Measurements from ENCODE around the gene NR4A1. TPM values are rescaled to one million over a fixed set of nuclear protein-coding genes. Genes with fewer than 3 reads are reported as not detected.

Gene NR4A1
- total RNA-seq, 1 experiment from 2014 or later, result 90.7 TPM

- TSS peak; percentile 99 for BruUV-seq (replicated peaks)
- Histone ChIP-seq H2AFZ (ENCODE audit: low read length) (peak overlapping the region; percentile 66), H3F3A (ENCODE audit: low read length, unreplicated experiment) (no peaks in the 10 kb centered on the region), H3K4me1 (ENCODE audit: insufficient read depth, low read length) (peaks cover 27% of the 10 kb centered on the region), H3K4me3 (ENCODE audit: low read length) (peak overlapping the region; percentile 58), H3K4me2 (ENCODE audit: low read length) (peak overlapping the region; percentile 94), H3K36me3 (ENCODE audit: low read depth, low read length) (no peaks in the 10 kb centered on the region), H3K9me2 (replicated peaks; ENCODE audit: low read length) (no peaks in the 10 kb centered on the region), H3K79me2 (ENCODE audit: low read length) (peaks cover 10% of the 10 kb centered on the region; the same call in 1 of the 2 replicates), H3K9me3 (ENCODE audit: low read length) (no peaks in the 10 kb centered on the region), H3K27me3 (ENCODE audit: low read length) (no peaks in the 10 kb centered on the region), H4K20me1 (ENCODE audit: low read length) (no peaks in the 10 kb centered on the region), H3K9ac (ENCODE audit: low read length) (peak overlapping the region; percentile 67), H3K27ac (ENCODE audit: low read length) (peak overlapping the region; percentile 50)
- no peak for ATAC-seq
- TF ChIP-seq EZH2 (IDR thresholded peaks at IDR 0.05; ENCODE audit: low read length, unreplicated experiment), result no peak
- no peak for TF ChIP-seq EZH2phosphoT487 (IDR thresholded peaks at IDR 0.05; ENCODE audit: borderline replicate concordance, low read length)
- ChIA-PET POLR2A (ENCODE audit: unreplicated experiment) (no interaction called here), CTCF (interaction anchor here (0.6 to 1.0 kb wide), 4 partner anchors 10 to 294 kb away, joined by 3 to 4 read pairs (median 3); partner anchors contain the start of gene ATG101)
- intact Hi-C loops (cut with micrococcal nuclease), result no loop called here
- no peak for DNase-seq
Observed at GRCh38 chr12:52033446-52034140, 17.6 kb upstream of the NR4A1 start.

DNA sequence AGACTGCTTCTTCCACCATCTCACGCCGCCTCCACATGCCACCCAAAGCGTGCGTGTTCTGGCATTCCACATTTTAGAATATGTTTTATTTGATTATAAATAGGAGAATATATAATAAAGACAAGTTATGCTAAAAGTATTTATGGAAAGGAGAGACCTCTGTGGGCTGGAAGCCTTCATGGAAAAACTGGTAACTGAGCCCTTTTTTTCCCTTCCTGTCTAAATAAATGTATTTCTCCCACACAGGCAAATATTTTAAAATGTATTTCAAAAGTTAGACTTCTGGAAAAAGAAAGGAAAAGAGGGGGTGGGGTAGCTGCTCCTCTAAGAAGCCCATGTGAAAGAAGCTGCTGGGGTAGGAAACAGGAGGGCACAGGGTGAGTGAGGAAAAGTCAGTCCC lies 16.1 kb upstream of the NR4A1 start:
- no TSS peak for BruUV-seq (replicated peaks)
- POLR2A ChIA-PET (ENCODE audit: unreplicated experiment), result no interaction called here
- CTCF ChIA-PET, result no interaction called here

GRCh38 chr12:52035926-52036325 lies 15.3 kb upstream of the NR4A1 start:
- CTCF ChIA-PET, result no interaction called here
- DNase-seq (no peak), ATAC-seq (no peak)
- no peaks in the 10 kb centered on the region for H3K9me3 ChIP-seq (ENCODE audit: low read length)
- H2AFZ ChIP-seq (ENCODE audit: low read length), result no peak overlapping the region
- peaks cover 16% of the 10 kb centered on the region; the same call in 1 of the 2 replicates for H3K79me2 ChIP-seq (ENCODE audit: low read length)
- no peaks in the 10 kb centered on the region for H3F3A ChIP-seq (ENCODE audit: low read length, unreplicated experiment)
- peak overlapping the region; percentile 86 for H3K4me2 ChIP-seq (ENCODE audit: low read length)
- no peaks in the 10 kb centered on the region for H3K36me3 ChIP-seq (ENCODE audit: low read depth, low read length)
- no peaks in the 10 kb centered on the region for H4K20me1 ChIP-seq (ENCODE audit: low read length)
- H3K9ac ChIP-seq (ENCODE audit: low read length), result peak overlapping the region; percentile 76
- H3K9me2 ChIP-seq (replicated peaks; ENCODE audit: low read length), result no peaks in the 10 kb centered on the region
- no peak overlapping the region; the same call in 1 of the 2 replicates for H3K4me3 ChIP-seq (ENCODE audit: low read length)
- POLR2A ChIA-PET (ENCODE audit: unreplicated experiment), result interaction anchor here (1.1 kb wide), 1 partner anchor 15 kb away, joined by 12 read pairs; the partner anchor contains the start of gene NR4A1
- H3K4me1 ChIP-seq (ENCODE audit: insufficient read depth, low read length), result peaks cover 29% of the 10 kb centered on the region
- no peak for TF ChIP-seq EZH2phosphoT487 (IDR thresholded peaks at IDR 0.05; ENCODE audit: borderline replicate concordance, low read length)
- no peak for TF ChIP-seq EZH2 (IDR thresholded peaks at IDR 0.05; ENCODE audit: low read length, unreplicated experiment)
- H3K27ac ChIP-seq (ENCODE audit: low read length), result peak overlapping the region; percentile 61
- BruUV-seq (replicated peaks), result no TSS peak
- intact Hi-C loops (cut with micrococcal nuclease), result no loop called here
- H3K27me3 ChIP-seq (ENCODE audit: low read length), result no peaks in the 10 kb centered on the region

More for the DNA sequence above, 16.1 kb upstream of the NR4A1 start:
- intact Hi-C loops (cut with micrococcal nuclease), result no loop called here
- Histone ChIP-seq H3K27ac (ENCODE audit: low read length) (no peak overlapping the region), H3K27me3 (ENCODE audit: low read length) (no peaks in the 10 kb centered on the region), H3K4me3 (ENCODE audit: low read length) (no peak overlapping the region), H3F3A (ENCODE audit: low read length, unreplicated experiment) (no peaks in the 10 kb centered on the region), H3K4me1 (ENCODE audit: insufficient read depth, low read length) (peaks cover 29% of the 10 kb centered on the region), H3K4me2 (ENCODE audit: low read length) (no peak overlapping the region), H3K9me2 (replicated peaks; ENCODE audit: low read length) (no peaks in the 10 kb centered on the region), H3K9ac (ENCODE audit: low read length) (no peak overlapping the region), H4K20me1 (ENCODE audit: low read length) (no peaks in the 10 kb centered on the region), H3K9me3 (ENCODE audit: low read length) (no peaks in the 10 kb centered on the region), H2AFZ (ENCODE audit: low read length) (no peak overlapping the region), H3K79me2 (ENCODE audit: low read length) (peaks cover 16% of the 10 kb centered on the region; the same call in 1 of the 2 replicates), H3K36me3 (ENCODE audit: low read depth, low read length) (no peaks in the 10 kb centered on the region)
- TF ChIP-seq EZH2phosphoT487 (IDR thresholded peaks at IDR 0.05; ENCODE audit: borderline replicate concordance, low read length) (no peak), EZH2 (IDR thresholded peaks at IDR 0.05; ENCODE audit: low read length, unreplicated experiment) (no peak)
- TF ChIP-seq, protein P1, sequence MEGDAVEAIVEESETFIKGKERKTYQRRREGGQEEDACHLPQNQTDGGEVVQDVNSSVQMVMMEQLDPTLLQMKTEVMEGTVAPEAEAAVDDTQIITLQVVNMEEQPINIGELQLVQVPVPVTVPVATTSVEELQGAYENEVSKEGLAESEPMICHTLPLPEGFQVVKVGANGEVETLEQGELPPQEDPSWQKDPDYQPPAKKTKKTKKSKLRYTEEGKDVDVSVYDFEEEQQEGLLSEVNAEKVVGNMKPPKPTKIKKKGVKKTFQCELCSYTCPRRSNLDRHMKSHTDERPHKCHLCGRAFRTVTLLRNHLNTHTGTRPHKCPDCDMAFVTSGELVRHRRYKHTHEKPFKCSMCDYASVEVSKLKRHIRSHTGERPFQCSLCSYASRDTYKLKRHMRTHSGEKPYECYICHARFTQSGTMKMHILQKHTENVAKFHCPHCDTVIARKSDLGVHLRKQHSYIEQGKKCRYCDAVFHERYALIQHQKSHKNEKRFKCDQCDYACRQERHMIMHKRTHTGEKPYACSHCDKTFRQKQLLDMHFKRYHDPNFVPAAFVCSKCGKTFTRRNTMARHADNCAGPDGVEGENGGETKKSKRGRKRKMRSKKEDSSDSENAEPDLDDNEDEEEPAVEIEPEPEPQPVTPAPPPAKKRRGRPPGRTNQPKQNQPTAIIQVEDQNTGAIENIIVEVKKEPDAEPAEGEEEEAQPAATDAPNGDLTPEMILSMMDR (conservative IDR thresholded peaks at IDR 0.05; ENCODE audit: low read depth, low read length), result no peak
- ATAC-seq (no peak), DNase-seq (no peak)
